HFF-Myc (cell line): Measurements from ENCODE around the gene MCC.

Experiments used
- DNase-seq: peaks from one replicate; pipeline ENCODE4 v3.0.0-alpha.2; 2011; ENCODE audit warnings: low read depth; ENCODE audit errors: extremely low read depth
- H3K4me3 ChIP-seq: replicated peaks from 2 replicates; pipeline ENCODE4 v1.5.1; 2011; ENCODE audit warnings: low read depth, mild to moderate bottlenecking, control low read depth, low read length
- TF ChIP-seq, protein P1 (sequence below): IDR thresholded peaks from 2 replicates; pipeline ENCODE4 v1.5.1; 2012; ENCODE audit warnings: mild to moderate bottlenecking, low read depth, low read length, control low read depth; ENCODE audit errors: missing control alignments

Gene MCC

DNA sequence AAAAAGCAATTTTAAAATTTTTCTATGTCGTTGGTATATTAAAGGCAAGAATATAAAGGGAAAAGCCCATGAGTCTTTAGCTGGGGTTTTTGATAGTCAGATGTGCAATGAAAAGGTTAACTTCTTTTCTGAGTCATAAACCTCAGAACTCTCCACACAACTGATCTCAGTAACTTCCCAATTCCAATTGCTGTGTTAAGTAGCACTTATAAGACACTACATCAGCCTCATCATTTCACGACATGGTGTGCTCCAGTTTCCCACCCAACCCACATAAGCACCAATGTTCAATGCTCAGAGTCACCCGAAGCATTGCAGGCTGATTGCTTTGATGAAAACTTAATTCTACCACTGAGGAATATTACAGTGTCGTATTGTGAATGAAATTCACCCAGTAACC, 209.3 kb downstream of the MCC start:
- DNase-seq: no peak
- no peak overlapping the region for H3K4me3 ChIP-seq
- TF ChIP-seq, protein P1, sequence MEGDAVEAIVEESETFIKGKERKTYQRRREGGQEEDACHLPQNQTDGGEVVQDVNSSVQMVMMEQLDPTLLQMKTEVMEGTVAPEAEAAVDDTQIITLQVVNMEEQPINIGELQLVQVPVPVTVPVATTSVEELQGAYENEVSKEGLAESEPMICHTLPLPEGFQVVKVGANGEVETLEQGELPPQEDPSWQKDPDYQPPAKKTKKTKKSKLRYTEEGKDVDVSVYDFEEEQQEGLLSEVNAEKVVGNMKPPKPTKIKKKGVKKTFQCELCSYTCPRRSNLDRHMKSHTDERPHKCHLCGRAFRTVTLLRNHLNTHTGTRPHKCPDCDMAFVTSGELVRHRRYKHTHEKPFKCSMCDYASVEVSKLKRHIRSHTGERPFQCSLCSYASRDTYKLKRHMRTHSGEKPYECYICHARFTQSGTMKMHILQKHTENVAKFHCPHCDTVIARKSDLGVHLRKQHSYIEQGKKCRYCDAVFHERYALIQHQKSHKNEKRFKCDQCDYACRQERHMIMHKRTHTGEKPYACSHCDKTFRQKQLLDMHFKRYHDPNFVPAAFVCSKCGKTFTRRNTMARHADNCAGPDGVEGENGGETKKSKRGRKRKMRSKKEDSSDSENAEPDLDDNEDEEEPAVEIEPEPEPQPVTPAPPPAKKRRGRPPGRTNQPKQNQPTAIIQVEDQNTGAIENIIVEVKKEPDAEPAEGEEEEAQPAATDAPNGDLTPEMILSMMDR: no peak

DNA sequence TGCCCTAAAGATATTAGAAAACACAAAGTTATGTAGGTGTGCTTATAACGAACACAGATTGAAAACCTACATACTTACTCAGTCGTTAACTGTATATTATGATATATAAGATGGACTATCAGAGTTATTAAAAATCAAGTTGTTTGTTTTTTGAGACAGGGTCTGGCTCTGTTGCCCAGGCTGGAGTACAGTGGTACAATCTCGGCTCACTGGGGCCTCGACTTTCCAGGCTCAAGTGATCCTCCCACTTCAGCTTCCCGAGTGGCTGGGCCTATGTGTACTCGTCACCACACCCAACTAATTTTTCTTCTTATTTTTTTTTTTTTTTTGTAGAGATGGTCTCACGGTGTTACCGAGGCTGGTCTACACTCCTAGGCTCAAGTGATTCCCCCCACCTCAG, 211.8 kb downstream of the MCC start:
- no peak overlapping the region for H3K4me3 ChIP-seq
- DNase-seq: no peak
- TF ChIP-seq, protein P1: no peak

DNA sequence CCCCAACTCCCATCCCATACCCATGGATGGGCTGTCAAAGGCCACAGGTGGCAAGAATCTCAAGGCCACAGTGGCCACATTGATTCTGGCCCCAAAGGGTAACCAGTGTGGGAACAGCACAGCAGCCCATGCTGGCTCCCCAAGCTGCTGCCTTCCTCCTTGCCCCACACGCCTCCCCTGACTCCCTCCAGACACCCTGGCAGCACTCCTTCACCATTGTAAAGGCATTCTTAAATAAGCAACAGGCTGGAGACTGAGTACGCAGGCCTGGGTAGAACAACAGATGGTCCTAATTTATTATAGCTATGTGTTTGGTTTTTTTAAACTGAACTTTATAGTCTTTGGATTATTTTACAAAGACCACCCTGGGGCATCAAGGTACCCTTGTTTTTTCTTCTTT, 212.3 kb downstream of the MCC start:
- TF ChIP-seq, protein P1: no peak
- no peak for DNase-seq
- H3K4me3 ChIP-seq: no peak overlapping the region

DNA sequence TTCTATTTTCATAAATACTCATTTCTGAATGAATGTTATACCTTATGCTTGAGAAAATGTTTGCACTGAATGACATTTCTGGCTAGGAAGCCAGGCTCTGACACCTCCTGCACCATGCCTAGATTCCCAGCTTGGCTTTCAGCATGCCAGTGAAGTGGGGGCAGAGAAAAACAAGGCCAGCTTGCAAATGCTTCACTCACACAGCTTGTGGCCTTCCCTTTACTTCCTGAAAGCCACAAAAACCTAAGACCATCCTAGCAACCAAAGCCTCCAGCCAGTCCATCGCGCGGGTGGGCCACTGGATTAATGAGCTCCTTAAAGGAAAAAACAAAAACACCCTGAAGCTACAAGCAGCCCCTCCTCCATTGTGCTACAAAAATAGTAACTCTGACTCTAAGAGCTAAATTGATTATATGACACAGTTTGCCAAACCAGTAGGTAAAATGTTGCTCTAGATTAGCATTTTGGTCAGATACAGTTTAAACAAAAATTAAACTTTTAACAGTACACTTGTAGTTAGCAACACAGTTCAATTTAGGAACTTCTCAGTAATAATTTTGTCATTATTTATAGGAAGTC, 213.3 kb downstream of the MCC start:
- H3K4me3 ChIP-seq: no peak overlapping the region
- no peak for DNase-seq
- TF ChIP-seq, protein P1: no peak

DNA sequence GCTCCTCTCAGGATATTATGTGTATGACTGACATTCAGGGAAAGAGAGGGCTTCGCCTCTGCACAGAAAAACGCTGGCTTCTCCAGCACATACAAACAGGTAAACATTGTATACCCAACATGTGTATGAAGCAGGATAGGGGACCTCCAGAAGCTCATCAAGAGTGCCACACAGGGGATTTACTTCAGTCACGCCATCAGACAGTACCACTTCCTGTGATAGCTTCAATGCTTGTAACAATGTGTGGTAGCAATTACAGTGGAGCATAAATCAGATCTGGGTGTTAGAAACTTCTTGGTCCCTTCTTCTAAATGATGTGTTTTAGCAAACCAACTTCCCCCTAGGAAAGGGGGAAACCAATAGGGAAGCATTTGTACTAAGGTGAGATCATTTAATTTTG, 214.3 kb downstream of the MCC start:
- no peak for DNase-seq
- H3K4me3 ChIP-seq: no peak overlapping the region
- TF ChIP-seq, protein P1: no peak

DNA sequence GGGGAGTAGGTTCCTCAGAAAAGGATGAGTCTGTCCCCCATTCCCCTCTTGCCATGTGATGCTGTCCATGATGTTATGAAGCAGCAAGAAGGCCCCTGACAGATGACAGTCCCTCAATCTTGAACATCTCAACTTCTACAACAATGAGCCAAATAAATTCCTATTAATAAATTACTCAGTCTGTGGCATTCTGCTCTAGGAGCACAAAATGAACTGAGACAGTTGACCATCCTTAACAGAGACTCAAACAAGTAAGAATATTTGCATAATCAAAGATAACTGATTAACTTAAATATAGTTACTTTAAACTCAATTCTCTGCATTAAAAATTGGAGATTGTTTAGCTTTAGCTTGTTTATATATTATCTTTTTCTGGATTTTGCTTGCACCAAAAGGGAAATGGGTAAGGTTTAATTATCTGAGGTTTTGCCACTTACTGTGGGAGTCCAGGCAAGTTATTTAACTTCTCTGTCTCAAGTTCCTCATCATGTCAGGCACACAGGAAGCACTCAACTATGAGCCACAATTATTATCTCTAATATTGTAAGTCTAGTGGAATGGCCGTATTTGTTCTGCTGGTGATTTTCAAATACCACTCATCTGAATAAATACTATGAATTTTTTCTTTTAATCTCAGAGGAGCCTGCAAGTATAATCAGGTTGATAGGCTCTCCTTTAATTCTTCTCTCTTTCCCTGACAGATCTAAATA, 216.4 kb downstream of the MCC start:
- DNase-seq: no peak
- H3K4me3 ChIP-seq: no peak overlapping the region
- TF ChIP-seq, protein P1: no peak

DNA sequence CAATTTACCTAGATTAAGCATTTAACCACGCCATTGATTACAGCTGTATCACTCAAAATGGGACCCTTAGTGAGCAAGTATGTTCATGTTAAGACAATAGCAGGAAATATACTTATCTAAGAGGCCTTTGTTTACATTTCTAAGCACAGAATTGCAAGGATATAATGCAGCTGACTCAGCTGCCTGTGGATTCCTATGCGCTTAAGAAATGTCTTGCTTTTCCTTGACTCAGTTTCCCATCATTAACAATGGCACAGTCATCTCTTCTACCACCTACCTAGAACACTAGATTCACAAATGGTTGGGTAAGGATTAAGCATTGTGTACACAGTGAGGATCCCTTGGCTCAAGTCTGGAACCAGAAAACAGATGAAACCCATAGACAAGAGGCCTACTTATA, 217.2 kb downstream of the MCC start:
- DNase-seq: no peak
- TF ChIP-seq, protein P1: no peak
- no peak overlapping the region for H3K4me3 ChIP-seq
